SK-N-SH treated with all-trans-retinoic acid at 6 μM for 48 hours (cell line): Measurements from ENCODE around the gene NSUN6.
"Not testable (repeated sequence)": the region's sequence is repeated elsewhere in the genome, so short reads cannot be mapped to it uniquely, and the experiment has no call there.

Experiments used
- BACH2 ChIP-seq: fragments of 250-450 bp; sonication (Bioruptor Pico); IDR thresholded peaks from 2 replicates; pipeline ENCODE4 v1.9.0; 2021; ENCODE audit warnings: mild to moderate bottlenecking, borderline replicate concordance
- ZFP30 ChIP-seq: fragments of 450-650 bp; formaldehyde crosslinking; IDR thresholded peaks from 2 replicates; pipeline ENCODE4 v1.5.0; 2022; ENCODE audit warnings: mild to moderate bottlenecking, moderate library complexity
- ZNF565 ChIP-seq: fragments of 450-650 bp; formaldehyde crosslinking; conservative IDR thresholded peaks from 2 replicates; pipeline ENCODE4 v1.5.0; 2020; ENCODE audit warnings: low read depth, mild to moderate bottlenecking, moderate library complexity
- TF ChIP-seq, protein P1 (sequence below): fragments of 250-450 bp; sonication (Bioruptor Pico); IDR thresholded peaks from 2 replicates; pipeline ENCODE4 v1.5.1; 2020; ENCODE audit warnings: low read depth, mild to moderate bottlenecking, moderate library complexity

DNA sequence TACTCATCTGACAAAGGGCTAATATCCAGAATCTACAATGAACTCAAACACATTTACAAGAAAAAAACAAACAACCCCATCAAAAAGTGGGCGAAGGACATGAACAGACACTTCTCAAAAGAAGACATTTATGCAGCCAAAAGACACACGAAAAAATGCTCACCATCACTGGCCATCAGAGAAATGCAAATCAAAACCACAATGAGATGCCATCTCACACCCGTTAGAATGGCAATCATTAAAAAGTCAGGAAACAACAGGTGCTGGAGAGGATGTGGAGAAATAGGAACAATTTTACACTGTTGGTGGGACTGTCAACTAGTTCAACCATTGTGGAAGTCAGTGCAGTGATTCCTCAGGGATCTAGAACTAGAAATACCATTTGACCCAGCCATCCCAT is 18.9 kb downstream of the NSUN6 start:
- TF ChIP-seq, protein P1, sequence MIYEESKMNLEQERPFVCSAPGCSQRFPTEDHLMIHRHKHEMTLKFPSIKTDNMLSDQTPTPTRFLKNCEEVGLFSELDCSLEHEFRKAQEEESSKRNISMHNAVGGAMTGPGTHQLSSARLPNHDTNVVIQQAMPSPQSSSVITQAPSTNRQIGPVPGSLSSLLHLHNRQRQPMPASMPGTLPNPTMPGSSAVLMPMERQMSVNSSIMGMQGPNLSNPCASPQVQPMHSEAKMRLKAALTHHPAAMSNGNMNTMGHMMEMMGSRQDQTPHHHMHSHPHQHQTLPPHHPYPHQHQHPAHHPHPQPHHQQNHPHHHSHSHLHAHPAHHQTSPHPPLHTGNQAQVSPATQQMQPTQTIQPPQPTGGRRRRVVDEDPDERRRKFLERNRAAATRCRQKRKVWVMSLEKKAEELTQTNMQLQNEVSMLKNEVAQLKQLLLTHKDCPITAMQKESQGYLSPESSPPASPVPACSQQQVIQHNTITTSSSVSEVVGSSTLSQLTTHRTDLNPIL: not testable (repeated sequence)
- not testable (repeated sequence) for TF ChIP-seq ZFP30 (CRISPR knock-in tag); ZNF565; BACH2 (CRISPR knock-in tag)
